Measurements from ENCODE around the gene CDHR1.
"Not testable (repeated sequence)": the region's sequence is repeated elsewhere in the genome, so short reads cannot be mapped to it uniquely, and the experiment has no call there.

Gene CDHR1

DNA sequence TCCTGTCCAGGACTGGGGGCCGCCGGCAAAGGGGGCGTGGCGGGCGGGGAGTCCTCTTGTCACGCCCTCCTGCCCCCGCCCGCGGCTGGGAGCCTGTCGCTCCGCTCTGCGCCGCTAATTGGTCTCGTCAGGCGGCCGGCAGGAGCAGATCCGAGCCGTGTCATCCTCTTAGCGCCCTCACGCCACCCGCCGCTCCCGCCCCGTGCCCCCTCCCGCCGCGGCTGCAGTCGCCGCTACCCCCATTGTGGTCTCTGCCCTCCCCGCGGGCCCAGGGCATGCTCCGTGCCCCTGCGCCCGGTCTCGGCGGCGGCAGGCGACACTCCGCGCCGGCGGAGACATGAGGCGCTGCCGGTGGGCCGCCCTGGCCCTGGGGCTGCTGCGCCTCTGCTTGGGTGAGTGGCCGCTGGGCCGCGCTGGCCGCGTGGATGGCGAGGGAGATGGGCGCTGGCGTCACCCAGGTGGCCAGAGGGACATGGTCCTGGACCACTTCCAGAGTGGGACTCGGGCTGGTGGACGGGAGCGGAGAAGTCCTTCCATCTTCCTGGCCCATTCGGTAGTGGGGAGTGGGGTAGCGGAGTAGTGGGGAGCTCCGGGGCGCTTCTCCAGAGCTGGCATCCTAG is at the start of gene CDHR1:
Gene CDHR1 (plus strand): TSS at position 114 of the 620 bp plus-strand sequence. CDS start 224 bp downstream, at position 338.
- DNase-seq = no peak

- DNase-seq = no peak
These were observed 47.0 kb upstream of the CDHR1 start for GRCh38 chr10:84147347-84147746.

GRCh38 chr10:84148006-84148597 is 46.2 kb upstream of the CDHR1 start:
- peak in 1 of 2 experiments; percentile 18 for DNase-seq

- DNase-seq = no peak
These were observed 44.5 kb upstream of the CDHR1 start for GRCh38 chr10:84149854-84150253.

DNA sequence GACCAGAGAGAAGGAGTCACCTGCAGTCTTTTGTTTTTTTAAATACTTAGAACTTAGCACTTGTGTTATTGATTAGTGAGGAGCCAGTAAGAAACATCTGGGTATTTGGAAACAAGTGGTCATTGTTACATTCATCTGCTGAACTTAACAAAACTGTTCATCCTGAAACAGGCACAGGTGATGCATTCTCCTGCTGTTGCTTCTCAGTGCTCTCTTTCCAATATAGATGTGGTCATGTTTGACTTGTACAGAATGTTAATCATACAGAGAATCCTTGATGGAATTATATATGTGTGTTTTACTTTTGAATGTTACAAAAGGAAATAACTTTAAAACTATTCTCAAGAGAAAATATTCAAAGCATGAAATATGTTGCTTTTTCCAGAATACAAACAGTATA is 41.6 kb upstream of the CDHR1 start:
- no peak for DNase-seq

DNA sequence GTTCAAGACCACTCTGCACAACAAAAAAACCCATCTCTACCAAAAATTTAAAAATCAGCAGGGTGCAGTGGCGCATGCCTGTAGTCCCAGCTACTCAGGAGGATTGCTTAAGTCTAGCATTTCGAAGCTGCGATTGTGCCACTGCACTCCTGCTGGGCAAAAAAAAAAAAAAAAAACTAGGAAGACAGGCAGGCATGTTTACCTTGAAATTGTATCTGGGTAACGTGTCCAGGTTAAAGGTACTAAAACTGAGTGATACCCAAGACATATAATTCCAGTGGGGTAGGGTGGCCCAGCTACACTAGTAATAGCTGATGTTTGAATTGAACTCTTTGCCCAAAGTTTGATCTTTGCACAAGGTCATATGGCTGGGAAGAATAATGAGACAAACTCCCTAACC is 38.8 kb upstream of the CDHR1 start:
- DNase-seq = no peak

DNA sequence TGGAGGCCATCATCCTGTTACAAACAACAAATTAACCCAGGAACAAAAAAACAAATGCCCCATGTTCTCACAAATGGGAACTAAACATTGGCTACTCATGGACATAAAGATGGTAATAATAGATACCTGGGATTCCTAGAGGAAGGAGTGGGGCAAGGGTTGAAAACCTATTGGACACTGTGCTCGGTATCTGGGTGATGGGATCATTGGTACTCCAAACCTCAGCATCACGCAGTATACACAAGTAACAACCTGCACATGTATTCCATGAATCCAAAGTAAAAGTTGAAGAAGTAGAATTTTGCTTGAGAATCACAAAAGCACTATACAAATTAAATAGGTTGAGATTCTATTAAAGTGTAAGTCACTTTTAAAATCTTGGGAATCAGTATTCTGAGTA is 38.3 kb upstream of the CDHR1 start:
- DNase-seq = no peak

DNA sequence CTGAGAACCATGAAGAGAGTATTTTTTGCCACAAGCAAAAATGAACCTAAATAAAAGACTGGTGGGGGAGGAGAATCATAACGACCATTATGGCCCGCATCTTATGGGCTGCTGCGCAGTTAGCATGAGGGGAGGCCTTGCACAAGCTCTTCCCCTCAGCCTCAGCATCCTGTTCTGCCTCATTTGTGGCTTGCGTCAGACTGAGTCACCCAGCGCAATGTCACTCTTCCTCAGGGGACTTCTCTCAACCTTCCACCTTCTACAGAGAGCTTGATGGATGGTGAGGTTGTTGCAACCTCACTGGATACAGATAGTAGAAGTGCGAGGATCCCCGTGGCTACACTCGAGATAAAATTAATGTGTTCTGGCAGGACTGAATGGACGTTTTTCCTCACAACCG is 37.6 kb upstream of the CDHR1 start:
- DNase-seq = no peak

- DNase-seq = no peak
These were observed 36.3 kb upstream of the CDHR1 start for GRCh38 chr10:84158061-84158460.

DNA sequence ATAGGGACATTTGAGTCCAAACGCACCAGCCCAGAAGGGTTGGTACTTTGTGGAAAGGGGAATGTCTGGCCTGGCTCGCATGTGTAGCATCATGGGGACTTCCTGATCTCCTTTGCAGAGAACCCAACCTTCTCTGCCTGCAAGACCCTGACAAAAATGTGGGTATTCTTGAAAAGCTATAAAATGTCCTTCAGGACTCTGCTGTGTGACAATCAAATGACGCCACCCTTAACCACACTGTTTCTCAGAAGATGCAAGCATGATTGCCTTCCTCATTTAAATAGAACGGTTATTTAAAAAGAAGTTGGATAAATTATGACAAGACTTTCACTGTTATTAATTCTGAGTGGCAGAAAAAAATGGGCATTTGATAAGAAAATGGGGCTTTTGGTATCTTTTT is 35.8 kb upstream of the CDHR1 start:
- DNase-seq = no peak

DNA sequence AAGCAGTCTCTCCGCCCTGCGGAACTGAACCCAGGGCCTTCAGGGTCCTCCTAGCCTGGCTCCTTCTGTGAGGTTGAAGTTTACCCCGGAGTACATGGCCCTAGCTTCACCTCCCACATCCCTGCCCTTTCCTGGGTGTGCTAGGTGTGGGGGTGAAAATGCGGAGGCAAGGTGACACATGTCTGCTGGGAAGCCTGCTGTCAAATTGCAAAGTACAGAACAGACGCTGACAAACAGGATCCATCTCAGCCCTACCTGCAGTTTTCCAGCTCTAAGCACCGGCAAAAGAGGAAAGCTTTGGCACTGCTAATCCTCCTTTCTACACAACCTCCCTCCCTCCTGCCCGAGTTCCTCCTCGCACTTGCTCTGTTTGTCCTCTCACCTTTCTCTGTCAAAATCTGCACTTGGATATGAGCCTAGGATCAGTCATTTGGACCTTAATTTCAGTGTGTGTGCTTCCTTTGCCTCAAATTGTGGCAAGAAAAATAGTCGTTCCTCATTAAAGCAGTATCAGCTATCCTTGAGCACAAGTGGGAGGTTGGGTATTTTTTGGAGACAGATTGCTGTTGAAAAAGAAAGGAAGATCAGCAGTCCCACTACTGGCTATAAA is 35.2 kb upstream of the CDHR1 start:
- DNase-seq = no peak

GRCh38 chr10:84160663-84161362 is 33.5 kb upstream of the CDHR1 start:
- no peak for DNase-seq

DNA sequence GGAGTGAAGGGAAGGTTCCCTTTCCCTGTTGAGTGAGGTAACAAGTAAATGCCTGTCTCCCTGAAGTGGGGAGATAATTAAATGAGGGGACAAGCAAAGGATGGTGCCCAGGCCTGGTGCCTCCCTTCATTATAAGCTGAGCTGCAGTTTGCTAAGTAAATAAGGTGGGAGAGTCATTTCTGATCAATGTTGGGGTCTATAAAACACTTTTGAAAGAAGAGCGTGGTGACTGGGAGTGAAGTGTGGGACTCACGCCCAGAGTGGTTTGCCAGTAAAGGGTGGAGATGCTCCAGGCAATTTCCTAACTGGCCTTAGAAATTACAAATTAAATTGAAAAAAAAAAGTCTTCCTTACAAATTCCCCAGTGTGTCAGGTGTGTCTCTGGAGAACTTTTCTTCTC is 30.3 kb upstream of the CDHR1 start:
- DNase-seq = no peak

DNA sequence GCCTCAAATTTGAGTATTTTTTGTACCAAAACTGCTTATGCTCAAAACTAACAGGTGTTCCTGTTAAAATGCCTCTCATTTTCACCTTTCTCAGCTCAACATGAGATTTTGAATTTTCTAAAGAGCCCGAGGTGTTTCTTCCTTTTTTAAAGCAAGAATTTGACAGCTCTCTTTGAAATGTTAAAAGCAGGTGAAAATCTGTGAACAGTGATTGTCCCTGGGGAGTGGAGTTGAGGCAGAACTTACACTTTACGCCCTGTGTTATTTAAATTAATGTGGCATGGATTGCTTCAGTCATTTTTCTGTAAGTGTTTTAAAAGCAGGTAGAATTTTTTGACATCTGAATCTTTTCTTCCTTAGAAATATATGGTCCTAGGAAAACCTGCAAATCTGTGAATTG is 29.9 kb upstream of the CDHR1 start:
- DNase-seq = no peak

- no peak for DNase-seq
These were observed 27.6 kb upstream of the CDHR1 start for GRCh38 chr10:84166620-84167288.

DNA sequence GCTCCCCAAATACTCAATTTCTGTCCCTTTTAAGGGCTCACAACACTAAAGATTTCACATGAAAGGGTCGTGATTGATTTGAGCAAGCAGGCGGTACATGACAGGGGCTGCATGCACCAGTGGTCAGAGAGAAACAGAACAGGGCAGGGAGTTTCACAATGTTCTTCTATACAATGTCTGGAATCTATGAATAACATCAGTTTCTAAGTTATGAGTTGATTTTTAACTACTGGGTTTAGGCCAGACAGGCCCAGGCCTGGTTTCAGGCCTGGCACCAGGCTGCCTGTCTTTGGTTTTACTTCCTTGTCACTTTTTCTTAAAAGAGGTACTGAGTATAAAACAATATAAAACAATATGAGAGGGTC is 27.1 kb upstream of the CDHR1 start:
- DNase-seq = not testable (repeated sequence)

DNA sequence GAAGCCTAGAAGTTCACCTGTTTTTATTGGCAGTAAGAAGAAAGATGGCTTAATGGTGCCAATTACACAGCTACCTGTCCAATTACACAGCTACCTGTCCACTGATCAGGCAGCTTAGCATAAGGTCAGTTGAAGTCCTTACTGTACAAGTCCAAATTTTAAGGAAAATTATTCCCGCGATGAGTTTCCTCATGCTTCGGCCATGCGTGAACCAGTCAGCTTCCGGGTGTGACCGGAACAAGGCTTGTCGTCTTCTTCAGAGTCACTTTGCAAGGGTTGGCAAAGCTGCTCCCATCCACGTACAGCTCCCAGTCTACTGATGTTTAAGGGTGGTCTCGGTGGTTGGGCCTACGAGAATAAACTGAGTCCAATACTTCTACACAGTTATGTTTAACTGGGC is 26.0 kb upstream of the CDHR1 start:
- DNase-seq = not testable (repeated sequence)

DNA sequence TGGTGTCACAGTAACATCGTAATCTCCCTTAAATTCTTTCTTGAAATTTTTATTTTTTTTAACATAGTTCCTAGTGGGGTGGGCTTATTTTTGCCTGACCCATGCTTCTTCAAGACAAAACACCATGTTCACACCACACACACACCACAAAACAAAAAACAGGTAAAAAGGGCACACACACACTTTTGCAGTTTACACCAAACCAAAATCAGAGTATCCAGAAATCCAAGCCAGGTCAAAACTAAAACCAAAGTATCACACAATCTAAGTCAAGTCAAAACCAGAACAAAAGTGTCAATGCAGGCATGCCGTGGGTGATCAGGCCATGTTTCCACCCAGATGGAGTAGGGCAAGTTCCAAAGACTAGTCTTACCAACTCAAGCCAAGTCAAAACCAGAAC is 23.1 kb upstream of the CDHR1 start:
- not testable (repeated sequence) for DNase-seq

GRCh38 chr10:84171700-84172466 is 22.5 kb upstream of the CDHR1 start:
- DNase-seq = not testable (repeated sequence)

DNA sequence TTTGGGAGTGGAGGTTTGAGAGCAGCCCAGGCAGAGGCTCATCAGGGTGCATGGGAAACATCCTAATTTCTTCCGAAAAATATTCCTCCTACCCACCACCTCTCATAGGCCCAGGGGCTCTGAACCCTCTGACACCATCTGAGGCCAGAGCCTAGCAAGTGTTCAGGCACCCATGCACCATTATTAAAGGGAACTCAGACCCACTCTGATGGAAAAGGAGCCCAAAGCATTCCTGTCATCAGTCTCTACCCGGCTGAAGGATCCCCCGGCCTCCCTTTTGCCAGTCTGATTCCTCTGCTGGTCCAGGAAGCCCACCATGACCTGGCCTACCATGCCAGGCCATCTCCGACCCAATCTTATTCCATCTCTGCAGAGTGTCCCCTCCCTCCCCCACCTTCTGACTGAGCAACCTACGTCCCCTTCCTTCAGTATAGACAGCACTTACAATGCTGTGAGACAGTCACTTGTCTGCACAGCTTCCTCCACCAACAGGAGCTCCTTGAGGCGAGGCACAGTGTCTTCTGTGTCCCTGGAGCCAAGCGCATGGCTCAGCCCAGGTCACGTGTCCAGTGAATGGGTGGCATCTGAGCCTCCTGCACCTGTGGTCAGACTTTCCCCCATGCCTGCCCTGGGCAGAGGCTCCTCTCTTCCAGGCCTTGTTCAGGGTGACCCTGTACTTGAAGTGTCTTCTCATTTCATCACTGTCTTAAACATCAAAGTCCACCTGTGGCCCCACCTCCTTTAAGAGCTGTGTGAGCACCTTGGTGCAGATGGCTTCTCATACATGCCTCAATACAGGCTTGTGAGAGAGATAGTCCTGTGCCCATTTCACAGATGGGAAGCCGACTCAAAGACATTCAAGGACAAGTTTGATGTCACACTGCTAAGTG is 21.6 kb upstream of the CDHR1 start:
- DNase-seq = no peak

GRCh38 chr10:84173501-84173929 is 20.8 kb upstream of the CDHR1 start, which contains the start of gene GPR15LG:
GPR15LG (plus strand) TSS chr10:84173801; CDS start chr10:84173852, 51 bp downstream.
- DNase-seq = no peak

All from SW 1271 (cell line).